Measurements from ENCODE around the gene SLC4A3.
"Not testable (repeated sequence)": the region's sequence is repeated elsewhere in the genome, so short reads cannot be mapped to it uniquely, and the experiment has no call there.

The SLC4A3 gene

DNA sequence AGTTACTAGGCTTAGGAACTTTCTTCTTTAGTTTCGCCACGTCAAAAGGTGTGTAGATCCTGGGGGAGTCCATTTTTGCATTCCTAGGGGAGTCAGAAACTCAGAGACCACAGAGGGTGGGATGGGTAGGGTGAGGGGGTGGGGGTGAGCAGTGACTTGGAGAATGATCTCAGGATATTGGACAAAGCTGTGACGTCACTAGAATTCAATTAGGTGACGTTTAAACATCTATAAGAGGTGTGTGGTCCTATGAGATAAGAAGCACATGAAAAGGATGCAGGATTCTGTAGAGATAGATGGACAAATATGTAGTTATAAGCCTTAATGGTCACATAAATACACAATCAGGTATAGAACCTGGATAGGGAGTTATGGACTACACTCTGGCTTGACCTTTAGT, 21.5 kb downstream of the SLC4A3 start:
- no peak for DNase-seq (ENCODE audit: low read depth in 2 of 2)

DNA sequence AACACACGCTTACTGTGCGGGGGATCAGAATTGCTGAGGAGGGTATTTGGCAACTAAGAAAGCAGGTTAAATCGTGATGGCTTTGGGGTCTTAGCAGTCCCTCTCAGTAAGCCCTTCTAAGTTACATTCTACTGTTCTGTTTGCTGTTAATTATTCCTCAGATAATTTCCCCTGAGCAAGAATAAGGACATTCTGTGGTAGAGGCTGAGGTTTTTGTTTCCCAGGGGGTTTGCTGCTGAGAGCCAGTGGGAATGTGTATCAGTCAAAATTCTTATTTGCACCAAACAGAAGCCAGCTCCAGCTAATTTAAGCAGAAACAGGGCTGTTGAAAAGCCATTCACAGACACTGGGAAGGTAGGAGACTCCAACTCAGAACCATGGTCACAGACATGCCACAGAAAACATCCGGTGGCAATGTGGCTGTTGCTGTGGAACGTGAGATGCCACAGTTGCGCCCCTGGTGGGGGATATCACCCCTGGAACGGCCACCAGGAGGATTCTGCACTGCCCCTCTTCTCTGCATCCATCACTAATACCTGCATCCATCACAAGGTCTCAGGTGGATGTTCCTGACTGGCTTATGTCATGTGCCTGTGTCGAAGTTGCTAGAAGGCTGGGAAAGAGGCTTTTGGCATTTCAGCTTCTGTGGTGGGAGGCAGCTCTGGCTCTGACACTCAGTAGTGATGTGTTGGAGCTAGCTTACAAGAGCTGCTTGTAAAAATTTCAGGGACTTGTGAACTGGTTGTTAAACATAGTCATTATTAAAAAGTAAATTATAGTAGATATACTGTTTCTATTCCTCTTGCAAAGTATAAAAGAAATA, 23.2 kb downstream of the SLC4A3 start:
- no peak for DNase-seq (ENCODE audit: low read depth in 2 of 2)

DNA sequence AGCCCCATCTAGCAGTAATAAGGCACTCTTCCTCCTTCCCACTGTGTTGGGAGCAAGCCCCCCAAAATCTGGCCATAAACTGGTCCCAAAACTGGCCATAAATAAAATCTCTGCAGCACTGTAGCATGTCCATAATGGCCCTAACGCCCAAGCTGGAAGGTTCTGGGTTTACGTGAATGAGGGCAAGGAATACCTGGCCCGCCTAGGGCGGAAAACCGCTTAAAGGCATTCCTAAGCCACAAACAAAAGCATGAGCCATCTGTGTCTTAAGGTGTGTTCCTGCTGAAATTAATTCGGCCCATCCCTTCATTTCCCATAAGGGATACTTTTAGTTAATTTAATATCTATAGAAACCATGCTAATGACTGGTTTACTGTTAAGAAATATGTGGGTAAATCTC, 24.2 kb downstream of the SLC4A3 start:
- not testable (repeated sequence) for DNase-seq (ENCODE audit: low read depth in 2 of 2)

DNA sequence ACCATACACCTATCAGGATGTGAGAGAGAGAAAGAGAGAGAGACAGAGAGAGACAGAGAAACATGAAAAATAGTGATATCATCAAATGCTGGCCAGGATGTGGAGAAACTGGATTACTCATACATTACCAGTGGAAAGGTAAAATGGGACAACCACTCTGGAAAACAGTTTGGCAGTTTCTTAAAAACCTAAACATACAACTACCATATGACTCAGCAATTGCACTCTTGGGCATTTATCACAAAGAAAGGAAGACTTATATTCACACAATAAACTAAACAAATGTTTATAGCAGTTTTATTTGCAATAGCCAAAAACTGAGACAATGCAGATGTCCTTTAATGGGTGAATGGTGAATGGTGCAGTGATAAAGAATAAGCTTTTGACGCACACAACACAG, 29.1 kb downstream of the SLC4A3 start:
- no peak for DNase-seq (ENCODE audit: low read depth in 2 of 2)

DNA sequence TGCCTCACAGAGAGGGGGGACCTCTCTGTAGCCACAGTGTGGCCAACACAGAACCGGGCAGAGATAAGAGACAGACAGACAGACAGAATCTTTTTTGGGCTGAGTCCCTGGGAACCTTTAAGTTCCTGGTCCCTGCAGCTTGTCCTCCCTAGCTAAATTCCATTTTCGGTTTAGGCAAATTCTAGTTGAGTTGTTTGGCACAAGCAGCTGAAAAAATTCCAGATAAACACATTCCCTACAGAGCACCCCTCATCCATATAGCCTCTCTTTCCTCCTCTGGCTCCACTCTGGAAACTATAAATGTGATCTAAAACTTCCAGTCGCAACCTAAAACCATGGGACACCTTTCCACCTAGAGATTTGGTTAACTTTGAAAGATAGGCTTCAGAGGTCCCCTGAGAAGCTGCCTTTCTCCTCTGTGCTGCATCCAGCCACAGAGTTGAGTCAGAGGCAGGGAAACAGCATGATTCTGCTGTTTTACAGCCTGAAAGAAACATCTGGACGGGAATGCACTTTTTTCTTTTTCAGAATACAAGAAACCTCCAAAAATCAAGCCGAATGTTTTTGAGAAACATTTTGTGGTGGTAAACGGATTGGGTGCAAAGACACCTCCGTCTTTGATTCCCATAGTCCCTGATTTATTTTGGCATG, 30.9 kb downstream of the SLC4A3 start:
- no peak for DNase-seq (ENCODE audit: low read depth in 2 of 2)

DNA sequence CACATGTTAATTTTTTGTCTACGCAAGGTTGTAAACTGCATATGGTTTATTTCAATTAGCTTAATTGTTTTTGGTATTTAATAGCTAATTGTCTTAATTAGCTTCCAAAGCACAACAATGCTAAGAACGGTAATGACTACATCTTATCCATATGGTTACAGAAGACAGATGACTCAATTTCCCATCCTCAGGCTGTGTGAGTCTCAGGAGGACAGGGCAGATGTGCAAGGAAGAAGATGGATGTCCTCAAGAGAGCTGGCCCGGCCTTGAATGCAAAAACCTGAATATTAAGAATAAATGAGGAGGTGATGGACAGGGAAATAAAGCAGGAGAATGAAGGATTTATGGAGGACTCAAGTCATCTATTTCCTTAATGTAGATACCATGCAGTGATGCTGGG, 31.4 kb downstream of the SLC4A3 start:
- DNase-seq (ENCODE audit: low read depth in 2 of 2), result no peak

DNA sequence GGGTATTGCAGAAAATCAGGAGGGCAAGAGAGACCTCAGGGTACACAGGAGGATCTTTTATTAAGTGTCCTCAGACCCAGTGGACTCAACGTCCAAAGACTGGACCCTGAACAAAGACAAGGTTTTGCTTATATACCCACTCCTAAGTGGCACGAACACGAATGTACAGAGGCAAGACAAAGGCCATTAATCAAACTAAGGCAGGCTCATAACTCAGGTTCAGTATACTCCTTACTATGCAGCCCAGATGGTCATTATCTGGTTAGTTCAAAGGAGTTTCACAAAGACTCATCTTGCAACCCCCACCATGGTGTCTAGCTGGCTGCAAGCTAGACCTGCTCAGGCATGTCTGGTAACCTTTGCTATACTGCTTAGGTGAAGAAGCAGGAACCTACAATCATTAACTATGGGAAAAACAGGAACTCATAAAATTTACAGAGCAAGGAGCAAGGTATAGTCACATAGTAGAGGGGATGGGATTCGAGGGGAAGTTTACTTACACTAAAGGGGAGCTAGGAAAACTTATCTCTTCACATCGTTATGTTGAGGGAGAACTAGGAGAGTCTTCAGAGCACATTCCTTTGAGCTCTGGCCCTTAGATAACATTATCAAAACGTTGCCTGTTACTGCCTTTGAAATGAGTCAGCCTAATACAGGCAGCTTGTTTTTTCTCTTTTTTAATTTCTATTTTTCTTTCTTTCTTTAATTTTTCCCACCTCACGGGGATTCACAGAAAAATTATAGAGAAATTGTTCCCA, 33.9 kb downstream of the SLC4A3 start:
- no peak for DNase-seq (ENCODE audit: low read depth in 2 of 2)

DNA sequence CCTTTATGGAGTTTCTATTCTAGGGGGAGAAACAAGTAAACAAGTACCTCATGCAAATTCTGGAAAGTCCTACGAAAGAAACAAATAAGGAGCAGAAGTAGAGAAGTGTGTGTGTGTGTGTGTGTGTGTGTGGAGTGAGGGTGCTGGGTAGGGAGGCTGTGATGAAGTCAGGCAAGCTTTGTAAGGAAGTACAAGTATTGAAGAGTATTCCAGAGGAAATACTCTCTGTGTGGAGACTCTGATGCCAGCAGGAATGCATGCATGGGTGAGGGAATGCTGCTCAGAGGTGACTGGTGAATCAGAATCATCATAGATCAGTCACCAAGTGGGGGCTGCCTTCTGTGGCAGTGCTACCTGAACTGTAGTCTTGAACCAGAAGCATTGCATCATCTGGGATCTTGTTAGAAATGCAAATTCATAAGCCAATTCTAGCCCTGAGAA, 34.5 kb downstream of the SLC4A3 start:
- DNase-seq (ENCODE audit: low read depth in 2 of 2), result no peak

DNA sequence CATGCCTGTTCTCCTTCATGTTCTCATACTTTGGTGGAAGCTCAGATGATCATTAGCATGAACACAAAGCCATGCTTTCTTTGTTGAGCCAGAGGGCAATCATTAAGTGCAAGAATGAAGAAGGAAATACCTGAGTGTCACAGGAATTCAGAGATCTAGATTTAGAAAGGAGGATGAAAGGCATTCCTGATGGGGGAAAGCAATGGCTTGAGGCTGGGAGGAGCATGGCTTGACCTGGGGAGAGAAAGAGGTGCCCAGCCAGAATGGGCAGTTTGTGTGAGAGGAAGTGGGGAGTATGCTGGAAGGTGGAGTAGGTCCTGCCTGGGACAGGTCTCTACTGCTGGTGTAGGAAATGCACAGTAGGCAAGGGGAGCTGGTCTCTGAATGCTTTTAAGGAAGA, 35.1 kb downstream of the SLC4A3 start:
- DNase-seq (ENCODE audit: low read depth in 2 of 2), result no peak

DNA sequence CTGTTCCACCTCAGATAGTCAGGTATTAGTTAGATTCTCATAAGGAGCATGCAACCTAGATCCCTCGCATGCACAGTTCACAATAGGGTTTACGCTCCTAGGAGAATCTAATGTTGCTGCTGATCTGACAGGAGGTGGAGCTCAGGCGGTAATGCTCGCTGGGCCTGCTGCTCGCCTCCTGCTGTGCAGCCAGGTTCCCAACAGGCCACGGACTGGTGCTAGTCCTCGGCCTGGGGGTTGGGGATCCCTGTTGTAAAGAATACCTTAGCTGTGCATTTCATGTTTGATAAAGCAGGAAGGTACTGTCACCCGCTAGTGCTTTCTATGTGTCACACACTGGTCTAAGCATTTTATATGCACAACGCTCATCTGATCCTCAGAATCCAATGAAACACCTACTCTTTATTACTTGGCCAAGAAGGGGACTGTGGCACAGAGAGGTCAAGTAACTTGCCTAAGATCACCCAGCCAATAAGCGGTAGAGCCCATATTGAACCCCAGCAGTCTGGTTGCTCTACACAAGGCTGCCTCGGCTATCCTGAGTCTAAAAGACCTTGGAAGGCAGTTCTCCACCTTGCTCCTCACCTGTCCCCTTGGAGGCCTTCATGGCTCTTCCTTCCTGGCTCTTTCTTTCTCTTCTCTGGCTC, 35.8 kb downstream of the SLC4A3 start:
- DNase-seq (ENCODE audit: low read depth in 2 of 2), result no peak

DNA sequence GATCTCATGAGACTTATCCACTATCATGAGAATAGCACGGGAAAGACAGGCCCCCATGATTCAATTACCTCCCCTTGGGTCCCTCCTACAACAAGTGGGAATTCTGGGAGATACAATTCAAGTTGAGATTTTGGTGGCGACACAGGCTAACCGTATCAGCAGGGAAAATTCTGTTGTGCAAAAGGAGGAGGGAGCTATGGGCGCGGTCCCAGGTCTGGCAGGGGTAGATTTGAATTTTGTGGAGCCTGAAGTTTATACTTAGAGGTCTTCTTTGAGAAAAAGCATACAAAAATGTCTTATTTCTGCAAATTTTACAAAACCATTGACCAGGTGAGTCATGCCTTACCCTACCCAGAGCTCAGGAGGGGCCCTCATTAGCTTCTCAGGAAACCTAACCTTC, 36.6 kb downstream of the SLC4A3 start:
- DNase-seq (ENCODE audit: low read depth in 2 of 2), result no peak

DNA sequence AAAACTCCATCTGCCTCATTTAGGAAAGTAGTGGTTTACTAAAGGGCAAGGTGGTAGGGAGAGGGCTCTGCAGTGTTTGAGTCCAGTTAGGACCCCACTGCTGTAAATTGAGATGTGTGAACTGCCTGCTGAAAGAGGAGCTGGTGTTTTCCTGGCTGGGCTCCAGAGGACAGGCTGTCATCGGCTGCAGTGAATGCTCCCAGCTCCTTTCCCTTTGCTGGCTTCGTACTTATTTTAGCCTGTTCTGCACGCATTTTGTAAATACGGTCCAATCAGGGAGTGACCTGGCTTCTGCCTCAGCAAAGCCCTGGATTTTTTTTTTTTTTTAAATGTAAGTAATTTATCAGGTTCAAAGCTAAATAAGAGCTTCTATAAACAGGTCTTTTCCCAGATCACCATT, 37.5 kb downstream of the SLC4A3 start:
- no peak for DNase-seq (ENCODE audit: low read depth in 2 of 2)

DNA sequence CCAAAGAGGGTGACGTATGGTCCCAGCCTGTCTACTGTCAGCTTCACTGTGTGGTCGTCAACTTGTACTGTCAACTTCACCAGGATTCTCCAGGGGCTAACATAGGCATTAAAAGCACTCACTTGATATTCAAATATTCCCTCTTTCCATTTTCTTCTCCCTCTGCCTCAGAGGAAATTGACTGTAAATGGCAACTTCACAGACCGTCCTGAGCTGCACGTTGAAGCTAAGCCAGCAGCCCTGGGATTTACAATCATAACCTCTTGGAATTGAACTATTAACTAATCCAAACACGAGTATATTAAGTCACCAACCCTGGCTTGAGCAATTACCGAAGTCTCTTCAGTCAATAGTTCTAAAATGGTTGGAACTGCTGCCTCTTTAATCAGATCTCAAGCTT, 38.5 kb downstream of the SLC4A3 start:
- no peak for DNase-seq (ENCODE audit: low read depth in 2 of 2)

DNA sequence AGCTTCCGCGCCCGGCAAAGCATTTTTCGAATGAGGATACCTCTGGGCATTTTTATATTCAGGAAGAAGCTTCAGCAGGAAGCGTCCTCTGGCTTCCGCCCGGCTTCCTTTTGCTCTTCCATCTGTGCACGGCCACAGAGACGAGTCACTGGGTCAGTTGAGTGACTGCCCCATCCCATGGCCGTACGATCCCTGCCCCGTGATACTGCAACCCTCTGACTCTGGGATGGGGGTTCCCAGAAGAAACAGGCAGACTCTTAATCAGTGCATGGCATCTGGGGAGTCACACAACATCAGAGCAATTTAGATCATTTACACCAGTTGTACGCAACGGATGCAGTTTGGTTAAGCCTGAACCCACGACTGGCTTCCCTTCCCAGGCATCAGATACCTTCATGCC, 40.9 kb downstream of the SLC4A3 start:
- DNase-seq (ENCODE audit: low read depth in 2 of 2), result no peak

DNA sequence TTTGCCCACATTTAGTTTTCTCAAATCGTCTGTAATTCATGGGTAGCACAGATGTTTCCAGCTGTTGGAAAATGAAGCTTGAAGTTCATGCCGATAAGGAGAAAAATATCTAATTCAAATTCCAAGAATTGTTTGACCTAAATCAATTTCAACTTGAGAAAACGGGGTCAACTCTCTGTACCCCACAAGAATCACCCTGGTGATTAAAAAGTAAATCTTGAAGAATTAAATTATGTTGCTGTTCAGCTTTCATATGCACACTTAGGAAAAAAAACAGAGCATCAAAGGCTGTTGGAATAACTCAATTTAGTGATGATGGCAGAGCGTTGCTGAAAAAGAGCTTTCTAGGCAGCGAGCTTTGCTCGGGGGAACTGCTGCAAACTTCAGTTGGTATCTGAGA, 43.0 kb downstream of the SLC4A3 start:
- no peak for DNase-seq (ENCODE audit: low read depth in 2 of 2)

DNA sequence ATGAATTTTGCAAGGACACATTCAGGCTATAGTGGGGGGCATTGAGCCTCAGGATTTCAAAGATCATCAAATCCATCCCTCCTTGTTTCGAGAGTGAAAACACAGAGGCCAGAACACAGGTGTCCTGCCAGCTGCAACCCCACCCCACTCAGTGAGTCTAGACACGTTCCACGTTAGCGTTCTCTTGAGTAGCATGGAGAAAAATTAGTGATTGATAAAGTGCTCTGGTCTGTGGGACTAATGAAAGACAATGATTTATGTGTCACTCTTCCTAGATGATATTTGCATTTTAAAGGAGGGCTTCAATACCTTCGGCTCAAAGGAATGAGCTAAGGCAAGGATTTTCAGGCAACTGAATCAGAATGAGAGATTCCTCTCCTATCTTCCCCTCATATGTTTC, 43.8 kb downstream of the SLC4A3 start:
- no peak for DNase-seq (ENCODE audit: low read depth in 2 of 2)

DNA sequence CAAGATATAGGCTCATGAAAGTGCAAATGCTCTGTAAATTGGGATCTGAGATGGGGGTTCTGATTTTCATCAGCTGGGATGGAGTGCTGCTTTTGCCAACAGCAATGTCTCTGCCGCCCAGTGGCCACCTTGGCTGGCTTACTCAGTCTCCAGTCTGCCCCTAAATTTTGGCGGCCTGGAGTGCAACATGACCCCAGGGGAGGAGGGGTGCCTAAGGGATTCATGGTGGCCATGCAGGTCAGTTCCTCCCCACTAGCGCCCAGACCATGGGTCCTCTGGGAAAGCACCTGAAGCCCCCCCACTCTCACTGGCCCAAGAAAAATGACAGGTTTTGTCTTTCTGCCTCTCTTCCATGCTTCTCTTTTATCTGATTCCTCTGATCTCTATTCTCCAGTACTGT, 45.0 kb downstream of the SLC4A3 start:
- DNase-seq (ENCODE audit: low read depth in 2 of 2), result no peak

DNA sequence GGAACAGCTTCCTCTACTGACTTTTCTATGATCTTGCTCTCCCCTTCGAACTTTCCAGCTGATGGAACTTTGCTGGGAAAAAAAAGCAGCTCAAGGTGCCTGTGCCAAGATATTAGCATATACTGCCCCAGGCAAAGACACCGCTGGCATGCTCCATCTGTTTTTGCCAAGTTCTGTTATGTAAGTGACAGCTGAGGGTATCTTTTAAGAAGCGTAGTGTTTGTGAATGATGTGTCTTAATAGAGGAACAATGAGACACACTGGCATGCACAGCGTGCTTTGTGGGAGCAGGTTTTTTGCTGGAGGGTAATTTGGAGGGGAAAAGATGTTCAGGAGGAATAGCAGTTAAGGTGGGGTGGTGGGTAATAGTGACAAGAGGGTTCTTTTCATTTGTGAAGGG, 47.8 kb downstream of the SLC4A3 start:
- DNase-seq (ENCODE audit: low read depth in 2 of 2), result no peak

DNA sequence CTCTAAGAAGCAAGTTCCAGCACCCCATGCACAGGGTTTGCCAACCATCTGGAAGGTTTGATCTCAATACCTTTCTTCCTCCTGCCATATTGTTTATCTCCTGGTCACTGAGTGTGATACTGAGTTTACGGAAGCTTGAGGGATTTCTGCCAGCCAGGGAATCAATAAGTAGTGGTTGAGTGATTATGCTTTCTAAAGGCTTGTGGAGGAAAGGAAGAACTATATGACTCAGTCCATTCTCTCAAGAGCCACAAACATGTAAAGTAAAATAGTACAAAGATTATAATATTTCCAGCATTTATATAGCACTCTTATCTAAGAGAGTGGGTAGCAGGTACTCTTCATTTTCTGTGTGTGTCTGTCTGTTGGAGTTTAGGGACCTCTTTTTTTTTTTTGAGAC, 49.2 kb downstream of the SLC4A3 start:
- no peak for DNase-seq (ENCODE audit: low read depth in 2 of 2)

DNA sequence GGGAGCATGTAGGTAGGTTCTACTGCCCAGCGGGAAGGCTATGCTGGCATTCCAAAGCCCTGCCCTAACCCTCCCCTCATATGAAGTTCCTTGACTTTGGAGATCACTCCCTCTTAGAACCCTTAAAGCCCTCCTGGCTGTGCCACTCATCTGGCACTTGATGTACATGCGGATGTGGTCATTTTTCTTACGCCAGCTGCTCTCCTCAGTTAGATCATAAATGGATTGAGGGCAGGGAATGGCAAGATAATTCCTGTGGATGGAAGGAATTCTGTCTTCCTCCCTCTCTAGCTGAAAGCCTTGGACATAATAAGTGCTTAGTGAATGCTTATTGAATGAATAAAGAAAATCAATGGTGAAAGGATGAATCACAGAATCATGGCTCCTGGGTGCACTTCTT, 51.6 kb downstream of the SLC4A3 start:
- no peak for DNase-seq (ENCODE audit: low read depth in 2 of 2)

DNA sequence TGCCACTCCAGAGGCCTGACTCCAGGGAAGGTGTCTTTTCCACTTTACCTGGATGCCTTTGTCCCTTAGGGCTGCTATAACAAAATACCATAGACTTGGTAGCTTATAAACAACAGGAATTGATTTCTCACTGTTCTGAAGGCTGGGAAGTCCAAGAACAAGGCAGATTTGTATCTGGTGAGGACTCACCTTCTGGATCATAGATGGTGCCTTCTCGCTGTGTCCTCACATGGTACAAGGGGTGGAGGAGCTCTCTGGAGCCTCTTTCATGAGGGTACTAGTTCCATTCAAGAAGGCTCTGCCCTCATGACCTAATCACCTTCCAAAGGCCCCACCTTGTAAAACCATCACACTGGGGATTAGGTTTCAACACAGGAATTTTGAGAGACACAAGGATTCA, 52.1 kb downstream of the SLC4A3 start:
- no peak for DNase-seq (ENCODE audit: low read depth in 2 of 2)

DNA sequence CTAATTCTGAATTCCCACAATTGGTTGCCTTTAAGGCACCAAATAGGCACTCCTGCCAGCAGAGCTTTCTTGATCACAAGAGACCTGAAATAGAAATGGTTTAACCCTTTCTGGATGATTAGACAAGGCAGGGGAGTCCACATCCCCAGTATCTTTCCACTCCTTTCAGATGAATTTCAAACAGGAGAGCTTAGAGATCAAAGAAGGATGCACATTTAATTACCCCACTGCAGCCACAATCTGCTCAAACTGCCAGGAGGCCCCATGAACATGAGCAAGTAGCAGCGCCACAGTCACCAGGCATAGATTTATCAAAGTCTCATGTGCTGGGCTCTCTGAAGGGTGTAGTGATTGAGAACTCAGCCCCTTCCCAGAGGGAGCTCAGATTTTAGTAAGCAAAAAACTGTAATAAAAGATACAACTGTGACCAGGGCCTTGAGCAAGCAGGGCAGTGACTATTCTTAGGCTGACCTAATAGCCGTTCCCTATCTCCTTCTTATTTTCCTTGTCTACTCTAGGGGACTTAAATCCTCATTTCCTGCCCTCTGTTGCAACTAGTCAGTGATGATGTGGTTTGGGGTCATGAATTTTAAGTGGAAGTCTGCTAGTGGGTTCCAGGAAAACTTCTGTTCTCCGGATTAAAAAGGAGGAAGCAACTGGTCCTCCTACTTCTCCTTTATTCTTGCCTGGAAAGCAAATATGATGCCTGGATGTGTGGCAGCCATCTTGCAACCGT, 53.7 kb downstream of the SLC4A3 start:
- no peak for DNase-seq (ENCODE audit: low read depth in 2 of 2)
